ENCODE measurements around the gene CD200R1.
"Not testable (repeated sequence)": the region's sequence is repeated elsewhere in the genome, so short reads cannot be mapped to it uniquely, and the experiment has no call there.

The CD200R1 gene

GRCh38 chr3:112973325-112974177 is 1.4 kb downstream of the CD200R1 start:
- no peak for DNase-seq

DNA sequence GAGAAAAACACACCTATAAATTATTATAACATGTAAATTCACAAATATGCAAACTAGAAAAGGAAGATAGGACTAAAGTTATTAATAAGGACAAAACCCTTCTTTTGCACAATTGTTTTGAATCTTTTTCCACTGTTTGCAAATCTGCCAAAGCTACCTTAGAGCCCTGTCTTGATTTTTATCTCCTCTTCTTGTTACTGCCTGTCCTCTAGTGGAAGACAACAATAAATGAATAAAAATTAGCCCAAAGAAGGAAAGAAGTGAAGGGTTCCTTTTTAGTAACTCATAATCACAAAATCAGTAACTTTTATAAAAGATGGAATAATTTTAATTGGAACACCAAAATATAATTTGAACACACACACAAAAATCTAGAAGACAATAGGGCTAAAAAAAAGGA is 2.7 kb downstream of the CD200R1 start:
- DNase-seq = no peak

GRCh38 chr3:112967828-112968227 is 7.1 kb downstream of the CD200R1 start:
- DNase-seq = no peak

GRCh38 chr3:112967425-112967824 is 7.5 kb downstream of the CD200R1 start:
- DNase-seq = no peak

DNA sequence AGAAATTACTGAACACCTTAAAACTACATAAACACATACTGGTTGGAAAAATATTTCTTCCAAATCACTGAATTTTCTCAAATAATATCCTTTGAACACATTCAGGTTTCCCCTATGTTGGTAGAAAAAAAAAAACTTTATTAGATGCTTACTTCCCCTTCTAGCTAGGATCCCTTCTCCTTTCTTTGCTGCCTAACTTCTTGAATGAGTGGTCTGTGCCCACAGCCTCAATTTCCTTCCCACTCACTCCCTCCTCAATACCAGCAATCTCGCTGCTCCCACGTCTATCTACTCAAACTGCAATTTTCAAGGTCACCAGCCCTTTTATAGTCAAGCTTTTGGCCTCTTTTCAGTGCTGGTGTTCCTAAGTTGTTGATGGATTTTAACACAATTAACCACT is 8.3 kb downstream of the CD200R1 start:
- DNase-seq = no peak

DNA sequence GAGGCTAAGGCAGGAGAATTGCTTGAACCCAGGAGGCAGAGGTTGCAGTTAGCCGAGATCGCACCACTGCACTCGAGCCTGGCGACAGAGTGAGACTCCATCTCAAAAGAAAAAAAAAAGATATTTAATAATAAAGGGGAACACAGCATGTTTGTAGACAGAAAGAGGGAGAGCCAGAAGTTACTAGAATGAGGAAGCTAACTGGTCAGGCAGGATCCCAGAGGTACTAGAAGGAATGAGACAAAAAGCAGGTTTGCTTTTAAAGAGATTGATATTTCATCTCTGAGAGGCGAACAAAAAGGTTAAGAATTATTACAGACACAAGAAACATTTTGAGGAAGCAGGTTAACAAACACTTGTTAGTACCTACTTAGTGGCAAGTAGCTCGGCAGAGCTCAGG is 9.2 kb downstream of the CD200R1 start:
- no peak for DNase-seq

DNA sequence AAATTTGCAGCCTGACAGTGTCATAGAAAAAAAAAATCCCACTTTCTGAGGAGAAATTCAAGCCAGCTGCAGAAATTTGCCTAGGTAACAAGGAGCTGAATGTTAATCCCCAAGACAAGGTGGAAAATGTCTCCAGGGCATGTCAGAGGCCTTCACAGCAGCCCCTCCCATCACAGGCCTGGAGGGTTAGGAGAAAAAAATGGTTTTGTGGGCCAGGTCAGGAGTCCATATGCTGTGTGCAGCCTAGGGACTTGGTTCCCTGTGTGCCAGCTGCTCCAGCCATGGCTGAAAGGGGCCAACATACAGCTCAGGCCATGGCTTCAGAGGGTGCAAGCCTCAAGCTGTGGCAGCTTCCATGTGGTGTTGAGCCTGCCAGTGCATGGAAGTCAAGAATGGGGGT is 11.2 kb downstream of the CD200R1 start:
- no peak for DNase-seq

- DNase-seq = no peak
Observed at GRCh38 chr3:112958811-112959560, 15.9 kb downstream of the CD200R1 start.

GRCh38 chr3:112956351-112956750 is 18.6 kb downstream of the CD200R1 start:
- no peak for DNase-seq

- DNase-seq = no peak
Observed at GRCh38 chr3:112948346-112948838, 26.5 kb downstream of the CD200R1 start.

- DNase-seq = no peak
Observed at GRCh38 chr3:112931736-112932521, 43.0 kb downstream of the CD200R1 start.

- DNase-seq = no peak
Observed at GRCh38 chr3:112930771-112931170, 44.1 kb downstream of the CD200R1 start.

DNA sequence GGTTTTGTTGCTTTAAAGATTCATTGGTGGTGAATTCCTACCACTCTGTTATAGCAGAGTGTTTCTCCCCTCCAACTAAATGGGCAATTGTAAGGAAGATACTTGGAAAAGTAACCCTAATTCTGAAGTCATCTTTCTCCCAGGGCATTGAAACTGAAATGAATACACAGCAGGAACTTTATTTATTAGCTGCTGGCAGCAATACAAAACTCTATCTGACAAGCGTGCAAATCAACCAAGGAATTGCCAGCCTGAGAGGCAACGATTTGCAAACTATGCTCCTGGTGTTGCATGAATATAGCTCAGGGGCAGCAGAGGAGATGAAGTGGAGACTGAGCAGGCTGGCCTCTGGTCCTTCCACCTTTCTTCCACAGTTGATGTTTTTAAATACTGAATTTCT is 48.9 kb downstream of the CD200R1 start:
- no peak for DNase-seq

DNA sequence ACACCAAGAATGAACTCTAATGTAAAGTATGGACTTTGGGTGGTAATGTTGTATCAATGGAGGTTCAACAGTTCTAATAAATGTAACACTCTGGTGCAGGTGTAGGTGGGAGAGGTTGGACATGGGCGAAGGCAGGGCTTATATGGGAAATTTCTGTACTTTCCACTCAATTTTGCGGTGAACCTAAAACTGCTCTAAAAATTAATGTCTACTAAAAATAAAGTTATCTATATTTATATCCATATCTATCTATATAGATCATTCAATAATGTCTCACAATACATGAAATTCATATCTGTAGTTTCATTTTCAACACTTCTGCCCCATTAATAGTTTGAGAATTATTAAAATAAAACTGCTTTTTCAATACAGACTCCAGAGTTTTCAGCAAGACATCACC is 49.3 kb downstream of the CD200R1 start:
- DNase-seq = no peak

- DNase-seq = not testable (repeated sequence)
Observed at GRCh38 chr3:112919541-112919940, 55.4 kb downstream of the CD200R1 start.

DNA sequence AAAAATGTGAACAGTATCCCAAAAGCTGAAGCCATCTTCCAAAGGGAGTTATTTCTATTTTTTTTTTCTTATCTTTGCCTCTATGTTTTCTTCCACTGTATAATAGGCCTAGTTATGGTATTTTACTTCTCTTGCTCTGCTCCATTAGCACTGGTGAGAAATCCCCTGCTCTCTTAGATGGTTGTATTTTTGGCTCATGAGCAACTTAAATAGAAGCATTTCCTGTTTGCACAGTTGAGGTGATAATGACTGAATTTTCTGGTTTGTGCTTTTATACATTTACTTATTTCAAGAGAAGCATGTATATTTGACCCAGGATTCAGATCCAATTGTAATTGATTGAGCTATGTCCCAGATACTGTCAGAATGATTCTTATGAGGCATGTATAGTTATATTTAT is 66.7 kb downstream of the CD200R1 start:
- no peak for DNase-seq

DNA sequence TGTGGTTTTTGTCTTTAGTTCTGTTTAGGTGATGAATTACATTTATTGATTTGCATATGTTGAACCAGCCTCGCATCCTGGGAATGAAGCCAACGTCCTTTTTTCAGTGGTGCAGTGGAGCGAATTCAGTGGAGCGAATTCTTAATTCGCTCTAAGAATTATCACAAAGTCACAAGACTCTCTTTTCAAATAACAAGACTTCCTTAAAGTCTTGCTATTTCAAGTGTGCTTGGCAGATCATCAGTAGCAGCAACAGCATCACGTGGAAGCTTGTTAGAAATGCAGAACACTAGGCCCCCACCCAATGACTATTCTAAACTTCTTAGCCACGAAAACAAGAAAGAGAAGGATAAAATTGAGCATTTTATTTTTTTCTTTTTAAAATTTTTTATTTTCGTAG is 70.1 kb downstream of the CD200R1 start:
- DNase-seq = no peak

DNA sequence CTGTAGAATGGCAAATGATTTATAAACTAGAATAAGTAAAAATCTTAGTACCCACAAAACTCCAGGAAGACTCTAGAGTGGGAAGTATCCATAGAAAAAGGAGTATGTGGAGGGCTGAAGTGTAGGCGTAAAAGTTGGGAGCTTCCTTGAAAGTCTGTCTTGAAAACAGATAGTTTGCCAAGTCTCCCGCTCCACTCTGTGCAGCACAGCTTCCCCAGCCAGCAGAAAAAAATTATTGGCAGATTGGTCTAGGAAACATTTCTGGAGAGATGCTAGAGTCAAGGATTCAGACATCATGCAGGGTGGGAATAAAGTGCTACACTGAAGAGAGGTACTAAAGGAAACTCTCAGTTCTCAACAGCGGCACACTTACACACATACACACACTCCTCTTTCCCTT is 74.8 kb downstream of the CD200R1 start:
- DNase-seq = no peak

- no peak for DNase-seq
Observed at GRCh38 chr3:112897791-112898190, 77.1 kb downstream of the CD200R1 start.

DNA sequence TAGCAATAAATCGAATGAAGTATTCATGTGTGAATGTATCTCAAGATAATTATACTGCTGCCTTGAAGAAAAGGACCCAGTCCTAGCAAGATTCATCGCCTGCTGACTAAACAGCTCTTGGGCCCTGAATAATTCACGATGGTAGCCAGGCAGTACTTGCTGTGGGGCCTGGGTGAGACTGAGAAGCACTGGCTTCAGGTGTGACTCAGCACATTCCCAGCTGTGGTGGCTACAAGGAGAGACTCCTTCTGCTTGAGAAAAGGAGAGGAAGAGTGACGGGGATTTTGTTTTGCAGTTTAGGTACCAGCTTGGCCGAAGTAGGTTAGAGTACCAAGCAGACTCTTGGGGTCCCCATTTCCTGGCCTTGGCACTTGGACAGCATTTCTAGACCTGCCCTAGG is 80.6 kb downstream of the CD200R1 start:
- no peak for DNase-seq

DNA sequence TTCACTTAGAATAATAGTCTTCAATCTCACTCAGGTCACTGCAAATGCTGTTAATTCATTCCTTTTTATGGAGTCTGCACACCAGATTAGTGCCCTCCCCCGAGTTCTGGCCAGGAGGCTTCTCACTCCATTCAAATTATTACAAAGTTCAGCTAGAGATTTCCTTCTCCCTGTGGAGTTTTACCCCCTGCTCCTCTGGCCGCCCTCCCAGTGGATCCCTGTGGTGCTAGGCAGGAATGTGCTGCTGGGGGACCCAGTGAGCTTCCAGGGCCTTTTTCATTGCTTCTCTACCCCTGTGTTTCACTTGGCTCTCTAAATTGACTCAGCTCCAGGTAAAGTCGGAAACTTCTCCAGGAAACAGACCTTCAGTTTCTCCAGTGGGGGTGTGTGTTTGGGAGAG is 85.5 kb downstream of the CD200R1 start:
- DNase-seq = no peak

DNA sequence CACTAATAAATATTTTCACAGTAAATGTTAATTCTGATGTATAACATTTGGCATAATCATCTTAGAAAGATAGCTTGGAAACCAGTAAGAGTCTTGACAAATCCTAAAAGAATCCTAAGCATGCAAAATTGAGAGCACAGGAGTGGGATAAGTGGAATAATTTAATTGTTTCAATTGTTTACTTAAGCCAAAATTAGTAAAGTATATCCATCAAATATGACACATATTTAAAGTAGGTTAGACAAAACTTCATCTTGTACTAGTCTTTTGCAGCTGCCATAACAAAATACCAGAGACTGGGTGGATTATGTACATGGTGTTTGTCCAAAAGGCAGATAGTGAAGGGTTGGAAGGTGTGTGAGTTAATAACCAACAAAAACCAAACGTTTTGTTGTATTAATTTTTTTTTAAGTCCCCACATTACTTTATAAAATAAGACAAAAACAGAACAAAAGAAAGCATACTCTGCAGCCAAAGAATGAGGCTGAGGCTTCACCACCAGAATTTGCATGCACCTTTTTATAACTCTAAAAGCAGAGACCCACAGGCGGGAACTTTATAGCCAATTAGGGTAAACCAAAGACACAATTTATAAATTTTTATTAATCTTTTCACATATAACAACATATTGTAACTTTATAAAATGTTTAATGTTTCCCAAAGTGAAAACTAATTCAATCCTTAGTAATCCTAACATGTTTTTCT is 86.4 kb downstream of the CD200R1 start:
- no peak for DNase-seq
